WTC11 (cell line): ENCODE data around the gene NKX3-2.

Experiments used
- CBFB ChIP-seq: sonication (generic); formaldehyde crosslinking; IDR thresholded peaks from 2 replicates; pipeline ENCODE4 v1.8.1; 2022; ENCODE audit warnings: mild to moderate bottlenecking, low read depth, missing genetic modification reagents
- CREB1 ChIP-seq: sonication (generic); formaldehyde crosslinking; IDR thresholded peaks from 2 replicates; pipeline ENCODE4 v1.8.0; 2023; ENCODE audit warnings: mild to moderate bottlenecking, missing genetic modification reagents
- GTF2I ChIP-seq: fragments of 250-450 bp; sonication (Bioruptor Pico); conservative IDR thresholded peaks from 2 replicates; pipeline ENCODE4 v1.4.0; 2021; ENCODE audit warnings: mild to moderate bottlenecking
- SP1 ChIP-seq: sonication (generic); formaldehyde crosslinking; conservative IDR thresholded peaks from 2 replicates; pipeline ENCODE4 v1.8.1; 2022; ENCODE audit warnings: missing genetic modification reagents
- TF ChIP-seq, protein P1 (sequence below): fragments of 200-600 bp; IDR thresholded peaks from 2 replicates; pipeline ENCODE4 v1.8.0; 2022; ENCODE audit warnings: antibody characterized with exemption
- TF ChIP-seq, protein P2 (sequence below): sonication (generic); formaldehyde crosslinking; IDR thresholded peaks from 2 replicates; pipeline ENCODE4 v1.8.0; 2022; ENCODE audit warnings: mild to moderate bottlenecking, missing genetic modification reagents
- TF ChIP-seq, protein P3 (sequence below): sonication (generic); formaldehyde crosslinking; IDR thresholded peaks from 2 replicates; pipeline ENCODE4 v1.8.1; 2023; ENCODE audit warnings: mild to moderate bottlenecking, missing genetic modification reagents, borderline replicate concordance

GRCh38 chr4:13527981-13528820, 16.1 kb downstream of the NKX3-2 start:
- TF ChIP-seq, protein P1, sequence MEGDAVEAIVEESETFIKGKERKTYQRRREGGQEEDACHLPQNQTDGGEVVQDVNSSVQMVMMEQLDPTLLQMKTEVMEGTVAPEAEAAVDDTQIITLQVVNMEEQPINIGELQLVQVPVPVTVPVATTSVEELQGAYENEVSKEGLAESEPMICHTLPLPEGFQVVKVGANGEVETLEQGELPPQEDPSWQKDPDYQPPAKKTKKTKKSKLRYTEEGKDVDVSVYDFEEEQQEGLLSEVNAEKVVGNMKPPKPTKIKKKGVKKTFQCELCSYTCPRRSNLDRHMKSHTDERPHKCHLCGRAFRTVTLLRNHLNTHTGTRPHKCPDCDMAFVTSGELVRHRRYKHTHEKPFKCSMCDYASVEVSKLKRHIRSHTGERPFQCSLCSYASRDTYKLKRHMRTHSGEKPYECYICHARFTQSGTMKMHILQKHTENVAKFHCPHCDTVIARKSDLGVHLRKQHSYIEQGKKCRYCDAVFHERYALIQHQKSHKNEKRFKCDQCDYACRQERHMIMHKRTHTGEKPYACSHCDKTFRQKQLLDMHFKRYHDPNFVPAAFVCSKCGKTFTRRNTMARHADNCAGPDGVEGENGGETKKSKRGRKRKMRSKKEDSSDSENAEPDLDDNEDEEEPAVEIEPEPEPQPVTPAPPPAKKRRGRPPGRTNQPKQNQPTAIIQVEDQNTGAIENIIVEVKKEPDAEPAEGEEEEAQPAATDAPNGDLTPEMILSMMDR = no peak
- TF ChIP-seq CBFB (CRISPR knock-in tag) (no peak), SP1 (CRISPR knock-in tag) (no peak), GTF2I (no peak), CREB1 (CRISPR knock-in tag) (no peak)
- TF ChIP-seq, protein P2, sequence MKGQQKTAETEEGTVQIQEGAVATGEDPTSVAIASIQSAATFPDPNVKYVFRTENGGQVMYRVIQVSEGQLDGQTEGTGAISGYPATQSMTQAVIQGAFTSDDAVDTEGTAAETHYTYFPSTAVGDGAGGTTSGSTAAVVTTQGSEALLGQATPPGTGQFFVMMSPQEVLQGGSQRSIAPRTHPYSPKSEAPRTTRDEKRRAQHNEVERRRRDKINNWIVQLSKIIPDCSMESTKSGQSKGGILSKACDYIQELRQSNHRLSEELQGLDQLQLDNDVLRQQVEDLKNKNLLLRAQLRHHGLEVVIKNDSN (CRISPR knock-in tag) = no peak
- TF ChIP-seq, protein P3, sequence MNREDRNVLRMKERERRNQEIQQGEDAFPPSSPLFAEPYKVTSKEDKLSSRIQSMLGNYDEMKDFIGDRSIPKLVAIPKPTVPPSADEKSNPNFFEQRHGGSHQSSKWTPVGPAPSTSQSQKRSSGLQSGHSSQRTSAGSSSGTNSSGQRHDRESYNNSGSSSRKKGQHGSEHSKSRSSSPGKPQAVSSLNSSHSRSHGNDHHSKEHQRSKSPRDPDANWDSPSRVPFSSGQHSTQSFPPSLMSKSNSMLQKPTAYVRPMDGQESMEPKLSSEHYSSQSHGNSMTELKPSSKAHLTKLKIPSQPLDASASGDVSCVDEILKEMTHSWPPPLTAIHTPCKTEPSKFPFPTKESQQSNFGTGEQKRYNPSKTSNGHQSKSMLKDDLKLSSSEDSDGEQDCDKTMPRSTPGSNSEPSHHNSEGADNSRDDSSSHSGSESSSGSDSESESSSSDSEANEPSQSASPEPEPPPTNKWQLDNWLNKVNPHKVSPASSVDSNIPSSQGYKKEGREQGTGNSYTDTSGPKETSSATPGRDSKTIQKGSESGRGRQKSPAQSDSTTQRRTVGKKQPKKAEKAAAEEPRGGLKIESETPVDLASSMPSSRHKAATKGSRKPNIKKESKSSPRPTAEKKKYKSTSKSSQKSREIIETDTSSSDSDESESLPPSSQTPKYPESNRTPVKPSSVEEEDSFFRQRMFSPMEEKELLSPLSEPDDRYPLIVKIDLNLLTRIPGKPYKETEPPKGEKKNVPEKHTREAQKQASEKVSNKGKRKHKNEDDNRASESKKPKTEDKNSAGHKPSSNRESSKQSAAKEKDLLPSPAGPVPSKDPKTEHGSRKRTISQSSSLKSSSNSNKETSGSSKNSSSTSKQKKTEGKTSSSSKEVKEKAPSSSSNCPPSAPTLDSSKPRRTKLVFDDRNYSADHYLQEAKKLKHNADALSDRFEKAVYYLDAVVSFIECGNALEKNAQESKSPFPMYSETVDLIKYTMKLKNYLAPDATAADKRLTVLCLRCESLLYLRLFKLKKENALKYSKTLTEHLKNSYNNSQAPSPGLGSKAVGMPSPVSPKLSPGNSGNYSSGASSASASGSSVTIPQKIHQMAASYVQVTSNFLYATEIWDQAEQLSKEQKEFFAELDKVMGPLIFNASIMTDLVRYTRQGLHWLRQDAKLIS (CRISPR knock-in tag) = no peak
